ENCODE results near the gene HOXD1.

DNA sequence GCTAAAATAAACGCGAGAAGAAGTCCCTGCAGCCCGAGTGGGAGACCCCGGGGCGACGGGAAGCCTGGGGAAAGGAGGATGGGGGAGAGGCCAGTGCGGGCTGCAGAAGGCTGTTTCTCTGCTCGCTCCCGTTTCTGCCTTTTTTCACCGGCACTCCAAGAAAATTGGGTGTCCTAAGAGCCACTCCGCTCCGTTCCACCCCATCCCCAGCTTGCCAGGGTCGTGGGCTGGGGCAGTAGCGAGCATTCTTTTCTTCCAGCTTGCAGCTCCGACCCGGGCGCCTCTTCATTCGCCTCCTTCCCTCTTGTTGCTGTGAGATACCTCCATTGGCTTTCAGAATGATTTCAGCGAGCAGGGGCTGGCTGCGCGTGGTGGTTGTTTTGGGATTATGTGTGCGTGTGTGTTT is 30.3 kb upstream of the HOXD1 start:
- TF ChIP-seq MXI1 (IDR thresholded peaks at IDR 0.05; ENCODE audit: low read depth, low read length) (no peak), NRF1 (IDR thresholded peaks at IDR 0.05; ENCODE audit: low read depth, low read length) (no peak), ELF1 (IDR thresholded peaks at IDR 0.05) (no peak), EZH2phosphoT487 (IDR thresholded peaks at IDR 0.05; ENCODE audit: borderline replicate concordance, low read depth) (no peak), FOXJ3 (CRISPR knock-in tag; IDR thresholded peaks at IDR 0.05) (no peak), CHD2 (IDR thresholded peaks at IDR 0.05; ENCODE audit: low read length, partially characterized antibody) (no peak), IRF3 (IDR thresholded peaks at IDR 0.05; ENCODE audit: low read depth, low read length) (no peak), SMC3 (IDR thresholded peaks at IDR 0.05; ENCODE audit: low read depth, low read length) (no peak), YY1 (IDR thresholded peaks at IDR 0.05; ENCODE audit: low read depth) (no peak)
- TF ChIP-seq, protein P1, sequence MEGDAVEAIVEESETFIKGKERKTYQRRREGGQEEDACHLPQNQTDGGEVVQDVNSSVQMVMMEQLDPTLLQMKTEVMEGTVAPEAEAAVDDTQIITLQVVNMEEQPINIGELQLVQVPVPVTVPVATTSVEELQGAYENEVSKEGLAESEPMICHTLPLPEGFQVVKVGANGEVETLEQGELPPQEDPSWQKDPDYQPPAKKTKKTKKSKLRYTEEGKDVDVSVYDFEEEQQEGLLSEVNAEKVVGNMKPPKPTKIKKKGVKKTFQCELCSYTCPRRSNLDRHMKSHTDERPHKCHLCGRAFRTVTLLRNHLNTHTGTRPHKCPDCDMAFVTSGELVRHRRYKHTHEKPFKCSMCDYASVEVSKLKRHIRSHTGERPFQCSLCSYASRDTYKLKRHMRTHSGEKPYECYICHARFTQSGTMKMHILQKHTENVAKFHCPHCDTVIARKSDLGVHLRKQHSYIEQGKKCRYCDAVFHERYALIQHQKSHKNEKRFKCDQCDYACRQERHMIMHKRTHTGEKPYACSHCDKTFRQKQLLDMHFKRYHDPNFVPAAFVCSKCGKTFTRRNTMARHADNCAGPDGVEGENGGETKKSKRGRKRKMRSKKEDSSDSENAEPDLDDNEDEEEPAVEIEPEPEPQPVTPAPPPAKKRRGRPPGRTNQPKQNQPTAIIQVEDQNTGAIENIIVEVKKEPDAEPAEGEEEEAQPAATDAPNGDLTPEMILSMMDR (IDR thresholded peaks at IDR 0.05): no peak
- TF ChIP-seq, protein P2, sequence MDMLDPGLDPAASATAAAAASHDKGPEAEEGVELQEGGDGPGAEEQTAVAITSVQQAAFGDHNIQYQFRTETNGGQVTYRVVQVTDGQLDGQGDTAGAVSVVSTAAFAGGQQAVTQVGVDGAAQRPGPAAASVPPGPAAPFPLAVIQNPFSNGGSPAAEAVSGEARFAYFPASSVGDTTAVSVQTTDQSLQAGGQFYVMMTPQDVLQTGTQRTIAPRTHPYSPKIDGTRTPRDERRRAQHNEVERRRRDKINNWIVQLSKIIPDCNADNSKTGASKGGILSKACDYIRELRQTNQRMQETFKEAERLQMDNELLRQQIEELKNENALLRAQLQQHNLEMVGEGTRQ (IDR thresholded peaks at IDR 0.05; ENCODE audit: borderline replicate concordance, low read depth, low read length): no peak

Measured in SK-N-SH (cell line).